ENCODE data around the gene RGN.

DNA sequence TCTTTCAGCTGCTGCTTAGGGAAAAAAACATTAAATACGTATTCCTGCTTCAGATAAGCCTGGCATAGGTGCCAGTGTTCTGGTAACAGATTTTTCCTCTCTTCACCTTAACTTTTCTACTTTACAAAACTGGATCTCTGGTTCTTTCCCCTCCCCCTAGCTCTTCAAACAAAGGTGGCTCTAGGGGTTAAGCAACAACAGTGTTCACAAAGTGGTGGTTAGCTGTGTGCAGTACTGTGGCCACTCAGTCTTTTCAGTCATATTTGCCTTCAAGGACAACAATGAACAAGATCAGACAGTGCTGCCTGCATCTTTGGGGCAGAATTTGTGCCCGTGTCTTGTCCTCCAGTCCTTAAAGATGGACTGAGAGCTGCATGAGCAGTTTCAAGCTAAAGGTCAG is 15.1 kb upstream of the RGN start:
- no peak for TF ChIP-seq POLR2A (IDR thresholded peaks at IDR 0.05)
- TF ChIP-seq, protein P1, sequence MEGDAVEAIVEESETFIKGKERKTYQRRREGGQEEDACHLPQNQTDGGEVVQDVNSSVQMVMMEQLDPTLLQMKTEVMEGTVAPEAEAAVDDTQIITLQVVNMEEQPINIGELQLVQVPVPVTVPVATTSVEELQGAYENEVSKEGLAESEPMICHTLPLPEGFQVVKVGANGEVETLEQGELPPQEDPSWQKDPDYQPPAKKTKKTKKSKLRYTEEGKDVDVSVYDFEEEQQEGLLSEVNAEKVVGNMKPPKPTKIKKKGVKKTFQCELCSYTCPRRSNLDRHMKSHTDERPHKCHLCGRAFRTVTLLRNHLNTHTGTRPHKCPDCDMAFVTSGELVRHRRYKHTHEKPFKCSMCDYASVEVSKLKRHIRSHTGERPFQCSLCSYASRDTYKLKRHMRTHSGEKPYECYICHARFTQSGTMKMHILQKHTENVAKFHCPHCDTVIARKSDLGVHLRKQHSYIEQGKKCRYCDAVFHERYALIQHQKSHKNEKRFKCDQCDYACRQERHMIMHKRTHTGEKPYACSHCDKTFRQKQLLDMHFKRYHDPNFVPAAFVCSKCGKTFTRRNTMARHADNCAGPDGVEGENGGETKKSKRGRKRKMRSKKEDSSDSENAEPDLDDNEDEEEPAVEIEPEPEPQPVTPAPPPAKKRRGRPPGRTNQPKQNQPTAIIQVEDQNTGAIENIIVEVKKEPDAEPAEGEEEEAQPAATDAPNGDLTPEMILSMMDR (IDR thresholded peaks at IDR 0.05) = no peak
